ENCODE measurements around the gene STK31.
"Not testable (repeated sequence)": the region's sequence is repeated elsewhere in the genome, so short reads cannot be mapped to it uniquely, and the experiment has no call there.

The STK31 gene

DNA sequence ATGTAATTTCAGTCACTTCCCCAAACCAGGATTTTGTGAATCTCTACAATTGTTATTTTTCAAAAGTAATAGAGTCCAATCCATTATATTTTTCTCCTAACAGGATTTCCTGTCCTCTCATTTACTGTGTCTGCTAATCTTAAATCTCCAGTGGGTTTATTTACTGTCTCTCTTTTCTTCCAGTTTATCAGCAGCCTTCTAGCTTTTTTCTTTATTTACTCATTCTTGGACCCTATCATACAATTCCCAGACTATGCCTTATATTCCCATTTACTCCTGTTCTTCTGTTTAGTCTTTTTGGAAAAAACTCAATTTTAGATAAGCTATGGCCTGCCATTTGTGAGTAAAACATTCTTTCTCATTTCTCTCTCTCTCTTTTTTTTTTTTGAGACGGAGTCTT, 94.7 kb downstream of the STK31 start:
- Histone ChIP-seq H2AFZ (ENCODE audit: low read length, unreplicated experiment) (no peak overlapping the region), H3K79me2 (ENCODE audit: control insufficient read depth, insufficient read depth, low read length, unreplicated experiment) (no peaks in the 10 kb centered on the region), H3K4me3 (ENCODE audit: low read depth, low read length) (no peak overlapping the region), H3K27me3 (ENCODE audit: insufficient read depth, low read length) (peaks cover 9% of the 10 kb centered on the region), H3K36me3 (ENCODE audit: insufficient read depth, low read length) (no peaks in the 10 kb centered on the region), H3K4me1 (ENCODE audit: control insufficient read depth, insufficient read depth, low read length, unreplicated experiment) (no peaks in the 10 kb centered on the region), H3K27ac (ENCODE audit: low read depth, low read length) (no peak overlapping the region)

DNA sequence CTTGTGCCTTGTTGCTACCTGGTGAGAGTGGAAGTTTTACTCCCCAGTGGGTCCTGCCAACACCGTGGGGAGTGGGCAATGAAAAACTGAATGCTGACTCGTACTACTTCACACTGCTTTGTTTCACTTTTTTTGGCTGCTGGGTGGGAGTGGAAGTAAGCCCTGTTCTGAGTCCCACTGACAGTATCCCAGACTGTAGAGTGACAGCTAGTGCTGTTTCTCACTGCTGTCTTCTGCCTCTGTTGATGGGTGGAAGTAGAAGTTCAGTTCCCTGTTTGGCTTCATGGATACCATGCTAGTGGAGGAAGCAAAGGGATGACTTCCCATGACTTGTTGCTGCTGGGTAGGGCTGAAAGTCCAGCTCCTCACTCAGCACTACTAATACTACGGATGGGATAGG, 98.4 kb downstream of the STK31 start:
- Histone ChIP-seq H2AFZ (ENCODE audit: low read length, unreplicated experiment) (no peak overlapping the region), H3K4me1 (ENCODE audit: control insufficient read depth, insufficient read depth, low read length, unreplicated experiment) (no peaks in the 10 kb centered on the region), H3K27me3 (ENCODE audit: insufficient read depth, low read length) (0 out of 2 replicates have a peak, but pooled peaks cover 2% of the 10 kb centered on the region)

DNA sequence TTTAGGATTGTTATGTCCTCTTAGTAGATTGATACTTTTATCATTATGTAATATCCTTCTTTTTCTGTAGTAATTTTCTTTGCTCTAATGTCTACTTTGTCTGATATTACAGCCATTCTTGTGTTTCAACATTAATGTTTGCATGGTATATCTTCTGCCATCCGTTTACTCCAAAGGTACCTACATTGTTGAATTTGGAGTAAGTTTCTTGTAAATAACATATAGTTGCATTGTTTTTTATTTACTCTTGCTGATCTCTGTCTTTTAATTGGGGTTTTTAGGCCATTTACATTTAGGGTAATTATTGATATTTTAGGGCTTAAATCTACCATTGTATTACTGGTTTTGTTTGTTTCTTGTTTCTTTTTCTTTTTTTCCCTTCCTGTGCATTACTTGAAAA, 100.1 kb downstream of the STK31 start:
- Histone ChIP-seq H3K4me3 (ENCODE audit: low read depth, low read length) (no peak overlapping the region), H3K79me2 (ENCODE audit: control insufficient read depth, insufficient read depth, low read length, unreplicated experiment) (no peaks in the 10 kb centered on the region), H3K4me1 (ENCODE audit: control insufficient read depth, insufficient read depth, low read length, unreplicated experiment) (no peaks in the 10 kb centered on the region), H3K36me3 (ENCODE audit: insufficient read depth, low read length) (no peaks in the 10 kb centered on the region), H3K27ac (ENCODE audit: low read depth, low read length) (no peak overlapping the region), H3K27me3 (ENCODE audit: insufficient read depth, low read length) (0 out of 2 replicates have a peak, but pooled peaks cover 2% of the 10 kb centered on the region), H2AFZ (ENCODE audit: low read length, unreplicated experiment) (no peak overlapping the region)

More for the DNA sequence above, 98.4 kb downstream of the STK31 start:
- no peak overlapping the region for H3K27ac ChIP-seq (ENCODE audit: low read depth, low read length)
- no peak overlapping the region for H3K4me3 ChIP-seq (ENCODE audit: low read depth, low read length)
- no peaks in the 10 kb centered on the region for H3K79me2 ChIP-seq (ENCODE audit: control insufficient read depth, insufficient read depth, low read length, unreplicated experiment)
- H3K36me3 ChIP-seq (ENCODE audit: insufficient read depth, low read length) = no peaks in the 10 kb centered on the region

DNA sequence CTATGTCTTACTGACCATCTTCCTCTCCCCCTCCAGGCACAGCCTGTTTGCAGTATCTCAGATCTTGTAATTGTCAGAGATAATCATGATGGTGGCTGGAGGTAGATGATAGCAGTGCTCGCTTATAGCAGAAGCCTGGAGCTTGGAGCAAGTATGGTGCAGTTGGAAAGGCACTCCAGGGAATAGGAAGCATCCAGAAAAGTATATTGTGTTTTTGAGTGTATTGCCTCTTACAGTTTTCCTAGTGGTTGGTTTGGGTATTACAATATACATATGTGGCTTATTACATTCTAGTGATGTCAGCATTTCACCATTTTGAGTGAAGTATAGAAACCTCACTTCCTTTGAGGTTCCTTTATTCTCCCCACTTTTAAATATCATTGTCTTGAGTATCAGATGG, 101.5 kb downstream of the STK31 start:
- no peaks in the 10 kb centered on the region for H3K79me2 ChIP-seq (ENCODE audit: control insufficient read depth, insufficient read depth, low read length, unreplicated experiment)
- no peak overlapping the region for H3K27ac ChIP-seq (ENCODE audit: low read depth, low read length)
- no peak overlapping the region for H3K4me3 ChIP-seq (ENCODE audit: low read depth, low read length)
- H3K36me3 ChIP-seq (ENCODE audit: insufficient read depth, low read length) = no peaks in the 10 kb centered on the region
- 0 out of 2 replicates have a peak, but pooled peaks cover 2% of the 10 kb centered on the region for H3K27me3 ChIP-seq (ENCODE audit: insufficient read depth, low read length)
- no peaks in the 10 kb centered on the region for H3K4me1 ChIP-seq (ENCODE audit: control insufficient read depth, insufficient read depth, low read length, unreplicated experiment)
- H2AFZ ChIP-seq (ENCODE audit: low read length, unreplicated experiment) = no peak overlapping the region

DNA sequence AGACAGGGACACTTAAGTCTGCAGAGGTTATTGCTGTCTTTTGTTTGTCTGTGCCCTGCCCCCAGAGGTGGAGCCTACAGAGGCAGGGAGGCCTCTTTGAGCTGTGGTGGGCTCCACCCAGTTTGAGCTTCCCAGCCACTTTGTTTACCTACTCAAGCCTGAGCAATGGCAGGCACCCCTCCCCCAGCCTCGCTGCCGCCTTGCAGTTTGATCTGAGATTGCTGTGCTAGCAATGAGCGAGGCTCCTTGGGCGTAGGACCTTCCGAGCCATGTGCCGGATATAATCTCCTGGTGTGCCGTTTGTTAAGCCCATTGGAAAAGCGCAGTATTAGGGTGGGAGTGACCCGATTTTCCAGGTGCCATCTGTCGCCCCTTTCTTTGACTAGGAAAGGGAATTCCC, 118.1 kb downstream of the STK31 start:
- not testable (repeated sequence) for H3K4me3 ChIP-seq (ENCODE audit: low read depth, low read length); H3K27me3 ChIP-seq (ENCODE audit: insufficient read depth, low read length); H3K79me2 ChIP-seq (ENCODE audit: control insufficient read depth, insufficient read depth, low read length, unreplicated experiment); H3K27ac ChIP-seq (ENCODE audit: low read depth, low read length); H2AFZ ChIP-seq (ENCODE audit: low read length, unreplicated experiment); H3K4me1 ChIP-seq (ENCODE audit: control insufficient read depth, insufficient read depth, low read length, unreplicated experiment); H3K36me3 ChIP-seq (ENCODE audit: insufficient read depth, low read length)

DNA sequence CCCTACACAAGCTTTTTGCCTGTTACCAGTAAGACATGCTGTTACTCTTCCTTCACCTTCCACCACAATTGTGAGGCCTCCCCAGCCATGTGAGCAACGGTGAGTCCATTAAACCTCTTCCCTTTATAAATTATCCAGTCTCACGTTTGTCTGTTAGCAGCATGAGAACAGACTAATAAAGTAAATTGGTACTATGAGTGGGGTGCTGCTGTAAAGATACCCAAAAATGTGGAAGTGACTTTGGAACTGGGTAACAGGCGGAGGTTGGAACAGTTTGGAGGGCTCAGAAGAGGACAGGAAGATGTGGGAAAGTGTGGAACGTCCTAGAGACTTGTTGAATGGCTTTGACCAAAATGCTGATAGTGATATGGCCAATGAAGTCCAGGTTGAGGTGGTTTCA, 122.7 kb downstream of the STK31 start:
- H3K4me3 ChIP-seq (ENCODE audit: low read depth, low read length); H3K4me1 ChIP-seq (ENCODE audit: control insufficient read depth, insufficient read depth, low read length, unreplicated experiment); H3K27ac ChIP-seq (ENCODE audit: low read depth, low read length); H3K27me3 ChIP-seq (ENCODE audit: insufficient read depth, low read length); H3K79me2 ChIP-seq (ENCODE audit: control insufficient read depth, insufficient read depth, low read length, unreplicated experiment); H2AFZ ChIP-seq (ENCODE audit: low read length, unreplicated experiment); H3K36me3 ChIP-seq (ENCODE audit: insufficient read depth, low read length): not testable (repeated sequence)

DNA sequence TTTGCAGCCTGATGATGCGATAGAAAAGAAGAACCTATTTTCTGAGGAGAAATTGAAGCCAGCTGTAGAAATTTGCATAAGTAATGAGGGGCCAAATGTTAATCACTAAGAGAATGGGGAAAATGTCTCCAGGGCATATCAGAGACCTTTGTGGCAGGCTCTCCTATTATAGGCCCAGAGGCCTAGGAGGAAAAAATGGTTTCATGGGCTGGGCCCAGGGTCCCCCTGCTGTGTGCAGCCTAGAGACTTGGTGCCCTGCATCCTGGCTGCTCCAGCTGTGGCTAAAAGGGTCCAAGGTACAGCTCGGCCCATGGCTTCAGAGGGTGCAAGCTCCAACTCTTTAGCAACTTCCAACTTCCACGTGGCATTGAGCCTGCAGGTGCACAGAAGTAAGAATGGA, 123.4 kb downstream of the STK31 start:
- Histone ChIP-seq H3K4me1 (ENCODE audit: control insufficient read depth, insufficient read depth, low read length, unreplicated experiment) (no peaks in the 10 kb centered on the region), H3K4me3 (ENCODE audit: low read depth, low read length) (no peak overlapping the region), H2AFZ (ENCODE audit: low read length, unreplicated experiment) (no peak overlapping the region), H3K27me3 (ENCODE audit: insufficient read depth, low read length) (no peaks in the 10 kb centered on the region), H3K36me3 (ENCODE audit: insufficient read depth, low read length) (no peaks in the 10 kb centered on the region), H3K79me2 (ENCODE audit: control insufficient read depth, insufficient read depth, low read length, unreplicated experiment) (no peaks in the 10 kb centered on the region), H3K27ac (ENCODE audit: low read depth, low read length) (no peak overlapping the region)

DNA sequence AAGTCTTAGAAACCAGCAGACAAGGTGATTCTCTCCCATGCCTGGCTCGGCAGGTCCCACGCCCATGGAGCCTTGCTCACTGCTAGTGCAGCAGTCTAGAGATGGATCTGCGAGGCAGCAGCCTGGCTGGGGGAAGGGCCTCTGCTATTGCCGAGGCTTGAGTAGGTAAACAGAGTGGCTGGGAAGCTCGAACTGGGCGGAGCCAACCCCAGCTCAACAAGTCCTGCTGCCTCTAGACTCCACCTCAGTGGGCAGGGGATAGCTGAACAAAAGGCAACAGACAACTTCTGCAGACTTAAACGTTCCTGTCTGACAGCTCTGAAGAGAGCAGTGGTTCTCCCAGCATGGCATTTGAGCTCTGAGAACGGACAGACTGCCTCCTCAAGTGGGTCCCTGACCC, 134.8 kb downstream of the STK31 start:
- not testable (repeated sequence) for H3K4me3 ChIP-seq (ENCODE audit: low read depth, low read length); H3K27me3 ChIP-seq (ENCODE audit: insufficient read depth, low read length); H3K36me3 ChIP-seq (ENCODE audit: insufficient read depth, low read length); H3K79me2 ChIP-seq (ENCODE audit: control insufficient read depth, insufficient read depth, low read length, unreplicated experiment); H3K27ac ChIP-seq (ENCODE audit: low read depth, low read length); H2AFZ ChIP-seq (ENCODE audit: low read length, unreplicated experiment); H3K4me1 ChIP-seq (ENCODE audit: control insufficient read depth, insufficient read depth, low read length, unreplicated experiment)

DNA sequence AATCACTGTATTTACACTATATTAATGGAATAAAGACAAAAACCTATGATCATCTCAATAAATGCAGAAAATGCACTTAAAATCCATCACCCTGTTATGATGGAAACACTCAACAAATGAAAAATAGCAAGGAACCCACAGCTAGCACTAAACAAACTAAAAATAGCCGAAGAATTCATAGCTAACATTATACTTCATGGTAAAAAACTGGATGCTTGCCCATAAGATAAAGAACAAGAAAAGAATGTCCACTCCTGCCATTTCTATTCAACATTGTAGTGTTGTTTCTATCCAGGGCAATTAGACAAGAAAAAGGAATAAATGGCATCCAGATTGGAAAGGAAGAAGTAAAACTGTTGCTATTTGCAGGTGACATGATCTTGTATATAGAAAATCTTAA, 142.1 kb downstream of the STK31 start:
- Histone ChIP-seq H3K79me2 (ENCODE audit: control insufficient read depth, insufficient read depth, low read length, unreplicated experiment) (no peaks in the 10 kb centered on the region), H3K27ac (ENCODE audit: low read depth, low read length) (no peak overlapping the region), H3K27me3 (ENCODE audit: insufficient read depth, low read length) (no peaks in the 10 kb centered on the region), H2AFZ (ENCODE audit: low read length, unreplicated experiment) (no peak overlapping the region), H3K4me3 (ENCODE audit: low read depth, low read length) (no peak overlapping the region), H3K36me3 (ENCODE audit: insufficient read depth, low read length) (no peaks in the 10 kb centered on the region), H3K4me1 (ENCODE audit: control insufficient read depth, insufficient read depth, low read length, unreplicated experiment) (no peaks in the 10 kb centered on the region)

DNA sequence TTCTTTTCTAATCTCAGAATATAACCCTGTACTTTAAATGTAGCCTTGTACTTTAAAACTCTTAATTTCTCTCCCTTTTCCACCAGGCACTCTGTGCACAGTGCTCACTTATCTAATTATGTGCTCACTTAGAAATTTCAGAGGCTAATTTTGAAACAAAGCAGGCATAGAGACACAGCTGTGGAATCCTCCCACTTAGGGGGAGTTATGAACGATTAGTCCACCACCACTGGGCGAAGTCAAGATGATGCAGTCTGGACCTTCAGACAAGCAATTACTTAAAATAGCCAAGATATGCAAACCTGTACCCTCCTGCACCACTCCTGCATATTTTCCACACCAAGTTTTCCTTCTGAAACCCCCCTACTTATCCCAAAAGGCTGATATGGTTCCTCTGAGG, 143.0 kb downstream of the STK31 start:
- Histone ChIP-seq H3K4me1 (ENCODE audit: control insufficient read depth, insufficient read depth, low read length, unreplicated experiment) (no peaks in the 10 kb centered on the region), H3K4me3 (ENCODE audit: low read depth, low read length) (no peak overlapping the region), H3K36me3 (ENCODE audit: insufficient read depth, low read length) (no peaks in the 10 kb centered on the region), H3K27ac (ENCODE audit: low read depth, low read length) (no peak overlapping the region), H3K79me2 (ENCODE audit: control insufficient read depth, insufficient read depth, low read length, unreplicated experiment) (no peaks in the 10 kb centered on the region), H2AFZ (ENCODE audit: low read length, unreplicated experiment) (no peak overlapping the region), H3K27me3 (ENCODE audit: insufficient read depth, low read length) (no peaks in the 10 kb centered on the region)

DNA sequence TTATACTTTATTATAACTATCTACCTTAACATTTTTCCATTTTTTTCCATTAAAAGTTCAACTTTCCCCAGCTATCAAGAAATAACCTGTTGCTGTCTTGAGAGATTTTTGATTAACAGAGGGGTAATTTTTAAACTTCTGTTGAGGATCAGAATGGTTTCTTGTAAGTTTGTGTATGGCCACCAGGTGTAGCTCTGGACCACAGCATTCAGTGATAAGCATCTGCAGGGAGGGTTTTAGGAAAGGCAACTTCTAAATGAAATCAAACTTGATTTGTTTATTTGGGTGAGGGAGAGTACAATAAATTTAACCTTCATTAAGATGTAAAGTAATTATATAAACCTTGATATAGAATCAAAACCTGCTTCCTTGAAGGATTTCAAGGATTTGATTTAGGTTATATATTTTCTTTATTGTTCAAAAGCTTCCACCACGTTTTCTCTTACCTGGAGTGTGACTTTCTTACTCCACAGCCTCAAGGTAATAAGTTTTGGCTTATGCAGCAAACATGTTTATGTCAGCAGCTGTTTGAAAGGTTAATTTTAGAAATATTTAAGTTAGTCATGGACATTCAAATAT, 153.3 kb downstream of the STK31 start:
- H3K27ac ChIP-seq (ENCODE audit: low read depth, low read length) = no peak overlapping the region
- peaks cover 11% of the 10 kb centered on the region for H3K4me1 ChIP-seq (ENCODE audit: control insufficient read depth, insufficient read depth, low read length, unreplicated experiment)
- H3K27me3 ChIP-seq (ENCODE audit: insufficient read depth, low read length) = no peaks in the 10 kb centered on the region
- H3K79me2 ChIP-seq (ENCODE audit: control insufficient read depth, insufficient read depth, low read length, unreplicated experiment) = no peaks in the 10 kb centered on the region
- H3K36me3 ChIP-seq (ENCODE audit: insufficient read depth, low read length) = no peaks in the 10 kb centered on the region
- no peak overlapping the region for H2AFZ ChIP-seq (ENCODE audit: low read length, unreplicated experiment)
- no peak overlapping the region for H3K4me3 ChIP-seq (ENCODE audit: low read depth, low read length)
